ENCODE data around the gene DALRD3.

Gene DALRD3

DNA sequence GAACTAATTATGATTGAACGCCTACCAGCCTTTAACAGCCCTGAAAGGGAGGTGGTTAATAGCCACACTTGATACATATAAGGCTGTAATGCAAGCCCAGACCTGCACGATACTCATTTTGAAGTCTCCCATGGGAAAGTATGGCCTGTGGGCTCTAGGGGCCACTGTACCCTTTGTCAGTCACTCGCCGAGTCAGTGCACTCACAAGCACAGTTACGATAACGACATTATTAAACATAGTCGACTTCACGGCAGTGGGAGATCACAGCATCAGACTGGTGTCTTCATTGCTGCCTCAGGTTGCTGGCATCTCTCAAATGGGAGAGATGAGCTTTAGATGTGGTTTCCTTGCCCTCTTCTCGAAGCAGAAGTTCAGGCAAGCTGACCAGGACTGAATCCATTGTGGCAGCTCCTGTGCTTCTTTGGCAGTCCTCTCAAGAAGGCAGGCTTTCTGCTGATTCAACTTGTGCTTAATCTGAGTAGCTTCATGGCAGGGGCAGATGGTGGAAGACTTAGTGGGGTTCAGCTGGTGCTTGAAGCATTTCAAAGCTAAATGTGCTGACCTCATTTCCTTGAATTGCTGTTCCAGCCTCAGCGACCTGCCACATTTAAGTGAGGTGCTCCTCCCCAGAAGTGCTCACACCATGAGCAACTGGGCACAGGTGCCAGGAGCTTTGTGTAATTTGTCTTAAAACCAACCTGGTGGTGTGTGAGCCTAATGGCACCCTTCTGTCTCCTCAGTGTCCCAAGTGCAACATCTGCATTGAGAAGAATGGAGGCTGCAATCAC is 44.1 kb downstream of the DALRD3 start:
- DNase-seq = no peak

DNA sequence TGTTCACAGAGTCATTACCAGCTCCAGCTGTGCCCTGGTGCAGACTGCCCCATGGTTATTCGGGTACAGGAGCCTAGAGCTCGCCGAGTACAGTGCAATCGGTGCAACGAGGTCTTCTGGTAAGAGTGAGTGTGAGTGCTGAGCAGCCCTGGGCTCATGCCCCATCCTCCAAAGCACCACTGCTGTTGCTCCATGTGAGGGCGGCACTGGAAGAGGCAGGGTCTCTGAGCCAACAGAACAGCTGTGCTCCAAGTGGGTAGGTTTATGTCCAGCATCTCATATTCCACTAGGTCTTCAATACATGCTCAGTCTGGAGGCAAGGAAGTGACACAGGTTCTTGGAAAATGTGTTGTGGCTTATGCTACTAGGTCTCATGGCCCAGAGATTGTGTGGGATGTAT is 47.8 kb downstream of the DALRD3 start:
- no peak for DNase-seq

DNA sequence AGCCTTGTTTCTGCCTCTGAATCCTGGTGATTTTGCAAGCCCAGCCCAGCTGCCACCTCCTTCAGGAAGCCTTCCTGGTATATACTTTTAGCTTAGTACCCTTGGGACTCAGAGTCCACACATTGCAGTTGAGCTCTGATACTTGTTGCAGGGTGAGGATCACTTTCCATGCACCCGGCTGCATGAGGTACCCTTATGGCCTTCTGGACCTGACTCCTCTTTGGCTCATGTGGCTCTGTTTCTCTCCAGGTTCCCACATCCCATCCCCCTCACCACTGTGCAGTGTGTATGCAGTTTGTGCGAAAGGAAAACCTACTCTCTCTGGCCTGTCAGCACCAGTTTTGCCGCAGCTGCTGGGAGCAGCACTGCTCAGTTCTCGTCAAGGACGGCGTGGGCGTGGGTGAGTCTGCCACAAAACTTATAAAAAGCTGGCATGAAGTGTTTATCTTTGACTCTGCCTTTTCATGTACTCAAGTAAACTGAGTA is 51.5 kb downstream of the DALRD3 start:
- no peak for DNase-seq

DNA sequence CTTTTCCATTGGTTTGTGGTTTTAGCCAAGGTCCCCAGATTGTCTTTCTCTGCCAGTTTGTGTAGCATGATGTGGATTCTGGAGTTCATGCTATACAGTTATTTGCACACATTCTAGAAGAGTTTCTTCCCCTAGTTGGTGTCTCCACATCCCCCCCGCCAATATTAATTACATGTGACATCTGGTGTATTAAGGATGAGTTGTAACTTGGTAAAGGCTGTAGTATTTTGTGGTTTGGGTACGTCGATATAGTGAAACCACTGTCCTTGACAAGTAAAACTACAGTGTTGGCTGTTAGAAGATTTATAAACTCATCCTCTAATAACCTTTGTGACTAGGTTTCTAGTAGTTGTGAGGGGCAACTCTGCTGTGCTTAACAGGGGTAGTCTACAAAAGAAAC is 52.0 kb downstream of the DALRD3 start:
- DNase-seq = no peak

All from NCI-H146 (cell line).